Astrocyte of the spinal cord (primary cell): ENCODE data around the gene FAM98C.
"Not testable (repeated sequence)": the region's sequence is repeated elsewhere in the genome, so short reads cannot be mapped to it uniquely, and the experiment has no call there.

Experiments
- DNase-seq: peaks from one replicate; pipeline ENCODE4 v3.0.0; 2011; ENCODE audit warnings: low read depth, low spot score
- H3K4me3 ChIP-seq: 2 replicates; pipeline ENCODE4 v1.5.1; 2011; ENCODE audit warnings: low read depth, mild to moderate bottlenecking, low read length, moderate library complexity
- in situ Hi-C: cut with HindIII; loops from 2 replicates; pipeline ENCODE4 v1.10.0; 2017; ENCODE audit warnings: low sequenced_read_pairs
- TF ChIP-seq, protein P1 (sequence below): IDR thresholded peaks from 2 replicates; pipeline ENCODE4 v1.5.1; 2012; ENCODE audit warnings: low read depth, mild to moderate bottlenecking, low read length, inconsistent platforms

The FAM98C gene

GRCh38 chr19:38360839-38361631 is 41.9 kb upstream of the FAM98C start:
- DNase-seq: no peak
- peak overlapping the region; percentile 56 for H3K4me3 ChIP-seq
- in situ Hi-C loops: no loop called here
- TF ChIP-seq, protein P1, sequence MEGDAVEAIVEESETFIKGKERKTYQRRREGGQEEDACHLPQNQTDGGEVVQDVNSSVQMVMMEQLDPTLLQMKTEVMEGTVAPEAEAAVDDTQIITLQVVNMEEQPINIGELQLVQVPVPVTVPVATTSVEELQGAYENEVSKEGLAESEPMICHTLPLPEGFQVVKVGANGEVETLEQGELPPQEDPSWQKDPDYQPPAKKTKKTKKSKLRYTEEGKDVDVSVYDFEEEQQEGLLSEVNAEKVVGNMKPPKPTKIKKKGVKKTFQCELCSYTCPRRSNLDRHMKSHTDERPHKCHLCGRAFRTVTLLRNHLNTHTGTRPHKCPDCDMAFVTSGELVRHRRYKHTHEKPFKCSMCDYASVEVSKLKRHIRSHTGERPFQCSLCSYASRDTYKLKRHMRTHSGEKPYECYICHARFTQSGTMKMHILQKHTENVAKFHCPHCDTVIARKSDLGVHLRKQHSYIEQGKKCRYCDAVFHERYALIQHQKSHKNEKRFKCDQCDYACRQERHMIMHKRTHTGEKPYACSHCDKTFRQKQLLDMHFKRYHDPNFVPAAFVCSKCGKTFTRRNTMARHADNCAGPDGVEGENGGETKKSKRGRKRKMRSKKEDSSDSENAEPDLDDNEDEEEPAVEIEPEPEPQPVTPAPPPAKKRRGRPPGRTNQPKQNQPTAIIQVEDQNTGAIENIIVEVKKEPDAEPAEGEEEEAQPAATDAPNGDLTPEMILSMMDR: no peak

DNA sequence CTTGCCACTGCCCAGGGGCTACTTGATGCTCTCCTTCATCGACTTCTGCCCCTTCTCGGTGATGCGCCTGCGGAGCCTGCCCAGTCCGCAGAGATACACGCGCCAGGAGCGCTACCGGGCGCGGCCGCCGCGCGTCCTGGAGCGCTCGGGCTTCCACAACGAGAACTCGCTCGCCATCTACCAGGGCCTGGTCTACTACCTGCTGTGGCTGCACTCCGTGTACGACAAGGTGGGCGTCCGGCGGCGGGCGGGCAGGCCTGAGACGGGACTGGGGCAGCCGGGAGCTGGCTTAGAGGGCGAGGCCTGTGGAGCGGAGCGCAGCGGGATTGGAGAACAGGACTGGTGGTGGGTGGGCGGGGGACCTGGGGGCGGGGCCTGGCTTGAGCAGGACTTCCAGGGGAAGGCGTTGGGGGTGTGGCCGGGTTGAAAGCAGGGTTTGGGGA is 41.2 kb upstream of the FAM98C start:
- in situ Hi-C loops: no loop called here
- DNase-seq: peak; percentile 70
- H3K4me3 ChIP-seq: peak overlapping the region; percentile 56
- TF ChIP-seq, protein P1: peak; percentile 14

GRCh38 chr19:38362076-38362945 is 40.6 kb upstream of the FAM98C start:
- peak; percentile 47 for DNase-seq
- H3K4me3 ChIP-seq: peak overlapping the region; percentile 56
- TF ChIP-seq, protein P1: no peak
- in situ Hi-C loops: no loop called here

DNA sequence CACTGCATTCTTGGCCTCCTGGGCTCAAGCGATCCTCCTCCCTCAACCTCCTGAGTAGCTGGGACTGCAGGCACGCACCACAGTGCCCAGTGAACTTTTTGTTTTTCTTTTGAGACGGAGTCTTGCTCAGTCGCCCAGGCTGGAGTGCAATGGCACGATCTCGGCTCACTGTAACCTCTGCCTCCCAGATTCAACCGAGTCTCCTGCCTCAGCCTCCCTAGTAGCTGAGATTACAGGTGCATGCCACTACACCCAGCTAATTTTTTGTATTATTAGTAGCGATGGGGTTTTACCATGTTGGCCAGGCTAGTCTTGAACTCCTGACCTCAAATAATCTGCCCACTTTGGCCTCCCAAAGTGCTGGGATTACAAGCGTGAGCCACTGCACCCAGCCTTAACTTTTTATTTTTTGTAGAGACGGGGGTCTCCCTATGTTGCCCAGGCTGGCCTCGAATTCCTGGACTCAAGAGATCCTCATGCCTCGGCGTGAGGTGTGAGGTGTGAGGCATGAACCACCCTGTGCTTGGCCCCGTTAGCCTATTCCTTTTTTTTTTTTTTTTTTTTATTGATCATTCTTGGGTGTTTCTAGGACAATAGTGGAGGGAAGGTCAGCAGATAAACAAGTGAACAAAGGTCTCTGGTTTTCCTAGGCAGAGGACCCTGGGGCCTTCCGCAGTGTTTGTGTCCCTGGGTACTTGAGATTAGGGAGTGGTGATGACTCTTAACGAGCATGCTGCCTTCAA is 39.8 kb upstream of the FAM98C start:
- in situ Hi-C loops, DNase-seq: not testable (repeated sequence)
- peak overlapping the region; percentile 56 for H3K4me3 ChIP-seq

DNA sequence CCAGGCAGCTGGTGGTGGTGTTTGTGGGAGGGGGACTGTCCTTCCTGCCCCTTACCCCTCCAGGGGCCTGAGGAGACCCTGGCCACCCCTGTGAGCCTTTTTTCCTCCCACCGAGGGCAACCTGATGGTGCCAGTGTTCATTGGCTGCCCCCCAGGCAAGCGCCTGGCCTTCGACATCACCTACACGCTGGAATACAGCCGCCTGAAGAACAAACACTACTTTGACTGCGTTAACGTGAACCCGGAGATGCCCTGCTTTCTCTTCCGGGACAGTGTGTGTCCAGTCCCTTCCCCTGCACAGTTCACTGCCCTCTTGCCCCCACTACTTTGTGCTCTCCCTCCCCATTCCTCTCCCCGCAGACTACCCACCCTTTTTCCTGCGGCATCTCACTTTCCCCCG is 35.9 kb upstream of the FAM98C start:
- TF ChIP-seq, protein P1: no peak
- H3K4me3 ChIP-seq: no peak overlapping the region
- in situ Hi-C loops: no loop called here
- DNase-seq: no peak

DNA sequence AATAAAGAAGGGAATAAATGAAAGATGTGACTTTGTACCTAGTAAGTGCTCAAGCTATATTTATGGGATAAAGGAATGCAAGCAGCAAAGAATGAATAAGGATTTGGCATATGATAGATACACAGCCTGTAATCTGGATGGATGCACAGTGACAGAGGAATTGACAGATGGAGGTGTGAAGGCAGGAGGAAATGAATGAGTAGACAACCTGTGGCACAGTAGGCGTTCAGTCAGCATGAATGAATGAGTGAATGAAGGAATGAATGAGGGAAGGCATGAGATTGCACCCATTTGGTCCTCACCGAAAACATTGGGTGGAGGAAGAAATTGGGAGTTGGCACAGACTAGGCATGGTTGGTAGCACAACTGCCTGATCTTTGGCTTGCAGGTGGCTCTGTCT is 33.3 kb upstream of the FAM98C start:
- no peak overlapping the region for H3K4me3 ChIP-seq
- no peak for DNase-seq
- in situ Hi-C loops: no loop called here
- TF ChIP-seq, protein P1: no peak
